Bronchial epithelial cell (primary cell): ENCODE data around the gene CTAGE9. TPM values are rescaled to one million over a fixed set of nuclear protein-coding genes. Genes with fewer than 3 reads are reported as not detected.

Experiments
- DNase-seq: peaks from one replicate; pipeline ENCODE4 v3.0.0-alpha.2; 2010; ENCODE audit warnings: low read depth
- FAIRE-seq: peaks from 2 replicates; lab custom pipeline; 2011; peaks lifted over from hg19 to GRCh38; lab: Jason Lieb, UNC
- H3K27me3 ChIP-seq: 2 replicates; pipeline ENCODE4 v1.5.1; 2011; ENCODE audit warnings: low read length; ENCODE audit not compliant: control insufficient read depth, insufficient read depth
- H3K36me3 ChIP-seq: 2 replicates; pipeline ENCODE4 v1.5.1; 2011; ENCODE audit warnings: low read length; ENCODE audit not compliant: control insufficient read depth, insufficient read depth
- H3K4me3 ChIP-seq: 2 replicates; pipeline ENCODE4 v1.5.1; 2011; ENCODE audit warnings: mild to moderate bottlenecking, low read depth, low read length, control low read depth
- CTCF ChIP-seq: IDR thresholded peaks from 2 replicates; pipeline ENCODE4 v1.5.1; 2011; ENCODE audit warnings: mild to moderate bottlenecking, moderate library complexity, low read length, control low read depth, inconsistent platforms; ENCODE audit not compliant: insufficient read depth, severe bottlenecking
- total RNA-seq: library from RNA; depleted of rRNA; stranded (reverse); fragments of >200 nt; gene quantifications from 2 replicates; pipeline ENCODE4 v1.2.1, GENCODE V29; 2014

CTAGE9 gene
- total RNA-seq, 1 donor from 2014 or later = not detected

- FAIRE-seq = no peak
- DNase-seq = no peak
- Histone ChIP-seq H3K27me3 (no peaks in the 10 kb centered on the region), H3K4me3 (no peak overlapping the region), H3K36me3 (no peaks in the 10 kb centered on the region)
- TF ChIP-seq CTCF = no peak
These were observed 23.8 kb downstream of the CTAGE9 start for GRCh38 chr6:131687022-131687421.

GRCh38 chr6:131685266-131685780, 25.5 kb downstream of the CTAGE9 start:
- no peaks in the 10 kb centered on the region for H3K36me3 ChIP-seq
- no peak for FAIRE-seq
- H3K4me3 ChIP-seq = no peak overlapping the region
- TF ChIP-seq CTCF = no peak
- DNase-seq = no peak
- no peaks in the 10 kb centered on the region for H3K27me3 ChIP-seq

DNA sequence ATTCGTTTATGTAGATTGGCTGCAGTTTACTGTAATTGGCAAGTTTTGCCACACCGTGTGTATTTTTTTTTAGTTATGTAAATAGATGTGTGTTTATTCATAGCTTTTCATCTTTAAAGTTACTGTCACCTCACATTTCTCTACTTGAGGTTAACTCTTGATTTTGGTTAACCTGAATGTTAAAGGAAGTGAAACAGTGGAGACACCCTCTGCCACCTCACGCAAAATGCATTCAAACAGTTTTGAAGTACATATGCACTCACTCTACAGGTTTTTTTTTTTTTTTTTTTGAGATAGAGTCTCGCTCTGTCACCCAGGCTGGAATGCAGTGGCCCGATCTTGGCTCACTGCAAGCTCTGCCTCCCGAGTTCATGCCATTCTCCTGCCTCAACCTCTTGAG, 27.3 kb downstream of the CTAGE9 start:
- Histone ChIP-seq H3K4me3 (no peak overlapping the region), H3K36me3 (no peaks in the 10 kb centered on the region), H3K27me3 (no peaks in the 10 kb centered on the region)
- FAIRE-seq (no peak), DNase-seq (peak; percentile 49)
- no peak for TF ChIP-seq CTCF

GRCh38 chr6:131682442-131682841, 28.4 kb downstream of the CTAGE9 start:
- Histone ChIP-seq H3K27me3 (no peaks in the 10 kb centered on the region), H3K36me3 (no peaks in the 10 kb centered on the region), H3K4me3 (no peak overlapping the region)
- no peak for TF ChIP-seq CTCF
- DNase-seq (peak; percentile 44), FAIRE-seq (no peak)

DNA sequence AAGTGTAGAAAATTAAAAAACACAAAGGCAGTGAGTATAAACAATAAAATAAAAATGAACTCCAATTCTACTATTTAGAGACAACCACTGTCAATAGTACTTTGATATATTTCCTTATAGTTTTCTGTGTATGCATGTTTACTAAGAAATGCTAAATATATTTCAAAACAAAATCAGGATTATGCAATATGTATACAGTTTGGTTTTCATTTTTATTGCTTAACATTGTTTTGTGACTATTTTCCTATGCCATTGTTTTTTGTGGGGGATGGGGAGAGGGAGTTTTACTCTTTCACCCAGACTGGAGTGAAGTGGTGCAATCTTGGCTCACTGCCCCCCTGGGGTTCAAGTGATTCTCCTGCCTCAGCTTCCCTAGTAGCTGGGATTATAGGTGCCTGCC, 29.2 kb downstream of the CTAGE9 start:
- Histone ChIP-seq H3K27me3 (no peaks in the 10 kb centered on the region), H3K4me3 (no peak overlapping the region), H3K36me3 (no peaks in the 10 kb centered on the region)
- DNase-seq = no peak
- TF ChIP-seq CTCF = no peak
- FAIRE-seq = no peak

GRCh38 chr6:131680868-131681267, 29.9 kb downstream of the CTAGE9 start:
- no peak for DNase-seq
- Histone ChIP-seq H3K36me3 (no peaks in the 10 kb centered on the region), H3K4me3 (no peak overlapping the region), H3K27me3 (no peaks in the 10 kb centered on the region)
- FAIRE-seq = no peak
- TF ChIP-seq CTCF = no peak
